ENCODE results near the gene ATXN7.
A peak's percentile ranks its signal among the peaks of the same experiment; 100 is the strongest.

The ATXN7 gene

GRCh38 chr3:64028754-64029153, 165.1 kb downstream of the ATXN7 start:
- DNase-seq: no peak

GRCh38 chr3:64029287-64029686, 165.6 kb downstream of the ATXN7 start:
- no peak for DNase-seq

- peak; percentile 4 for DNase-seq
Observed at GRCh38 chr3:64030741-64031140, 167.1 kb downstream of the ATXN7 start.

- no peak for DNase-seq
Observed at GRCh38 chr3:64031540-64032508, 168.2 kb downstream of the ATXN7 start.

GRCh38 chr3:64033069-64033468, 169.4 kb downstream of the ATXN7 start:
- no peak for DNase-seq

GRCh38 chr3:64037084-64037483, 173.4 kb downstream of the ATXN7 start:
- no peak for DNase-seq

GRCh38 chr3:64038253-64038767, 174.6 kb downstream of the ATXN7 start:
- no peak for DNase-seq

GRCh38 chr3:64039332-64039731, 175.7 kb downstream of the ATXN7 start:
- DNase-seq: no peak

- no peak for DNase-seq
Observed at GRCh38 chr3:64039981-64040733, 176.5 kb downstream of the ATXN7 start.

GRCh38 chr3:64042952-64043351, 179.3 kb downstream of the ATXN7 start:
- DNase-seq: no peak

- DNase-seq: no peak
Observed at GRCh38 chr3:64046592-64046991, 182.9 kb downstream of the ATXN7 start.

- DNase-seq: no peak
Observed at GRCh38 chr3:64046996-64047594, 183.4 kb downstream of the ATXN7 start.

- no peak for DNase-seq
Observed at GRCh38 chr3:64047787-64048186, 184.1 kb downstream of the ATXN7 start.

- no peak for DNase-seq
Observed at GRCh38 chr3:64048631-64049061, 185.0 kb downstream of the ATXN7 start.

GRCh38 chr3:64049136-64049535, 185.5 kb downstream of the ATXN7 start:
- DNase-seq: no peak

GRCh38 chr3:64049832-64050231, 186.2 kb downstream of the ATXN7 start:
- DNase-seq: no peak
